Keratinocyte (primary cell): ENCODE results near the gene SH3D21. TPM values are rescaled to one million over a fixed set of nuclear protein-coding genes. Genes with fewer than 3 reads are reported as not detected.

Experiments
- DNase-seq: peaks from one replicate; pipeline ENCODE4 v3.0.0-alpha.2; 2011; ENCODE audit warnings: low read depth, missing footprints, low spot score
- FAIRE-seq: peaks from 2 replicates; lab custom pipeline; 2011; peaks lifted over from hg19 to GRCh38; lab: Jason Lieb, UNC
- H2AFZ ChIP-seq: 2 replicates; pipeline ENCODE4 v1.6.0; 2012; ENCODE audit warnings: low read length, control low read depth, inconsistent platforms; ENCODE audit not compliant: control insufficient read depth
- H3K27ac ChIP-seq: 2 replicates; pipeline ENCODE4 v1.5.1; 2011; ENCODE audit warnings: low read length; ENCODE audit not compliant: control insufficient read depth, insufficient read depth
- H3K27me3 ChIP-seq: 3 replicates; pipeline ENCODE4 v1.6.0; 2011; ENCODE audit warnings: low read length; ENCODE audit not compliant: control insufficient read depth, insufficient read depth; ENCODE audit errors: extremely low read depth
- H3K36me3 ChIP-seq, 2 experiments: 2 replicates in 1 of 2; 3 replicates in 1 of 2; pipeline ENCODE4 v1.5.1; 2011; ENCODE audit warnings: low read length in 2 of 2, mild to moderate bottlenecking in 1 of 2; ENCODE audit not compliant: control insufficient read depth in 2 of 2, insufficient read depth in 2 of 2; ENCODE audit errors: extremely low read depth in 1 of 2
- H3K4me1 ChIP-seq: 3 replicates; pipeline ENCODE4 v1.5.1; 2011; ENCODE audit warnings: low read length; ENCODE audit not compliant: control insufficient read depth, insufficient read depth; ENCODE audit errors: extremely low read depth
- H3K4me2 ChIP-seq: 3 replicates; pipeline ENCODE4 v1.6.0; 2011; ENCODE audit warnings: low read depth, low read length; ENCODE audit not compliant: control insufficient read depth, insufficient read depth; ENCODE audit errors: extremely low read depth
- H3K4me3 ChIP-seq, 3 experiments: fragments of 200-600 bp in 1 of 3; sonication (generic) in 1 of 3; 2 replicates in 2 of 3; 3 replicates in 1 of 3; pipeline ENCODE4 v1.5.1; 2011 to 2016; ENCODE audit warnings: low read length in 3 of 3, mild to moderate bottlenecking in 3 of 3, control low read depth in 2 of 3, inconsistent platforms in 1 of 3, low read depth in 1 of 3, mixed read lengths in 1 of 3, mixed run types in 1 of 3, moderate library complexity in 1 of 3; ENCODE audit not compliant: control insufficient read depth in 2 of 3, insufficient read depth in 2 of 3; ENCODE audit errors: extremely low read depth in 1 of 3
- H3K79me2 ChIP-seq: 2 replicates; pipeline ENCODE4 v1.6.0; 2012; ENCODE audit warnings: low read length; ENCODE audit not compliant: control insufficient read depth, insufficient read depth
- H3K9ac ChIP-seq: 3 replicates; pipeline ENCODE4 v1.6.0; 2011; ENCODE audit warnings: low read length; ENCODE audit not compliant: control insufficient read depth, insufficient read depth; ENCODE audit errors: extremely low read depth
- H3K9me1 ChIP-seq: 3 replicates; pipeline ENCODE4 v1.6.0; 2011; ENCODE audit warnings: low read length; ENCODE audit not compliant: control insufficient read depth, insufficient read depth; ENCODE audit errors: extremely low read depth
- H3K9me3 ChIP-seq: 2 replicates; pipeline ENCODE4 v1.5.1; 2012; ENCODE audit warnings: low read depth, low read length; ENCODE audit not compliant: control insufficient read depth
- H4K20me1 ChIP-seq: 3 replicates; pipeline ENCODE4 v1.6.0; 2011; ENCODE audit warnings: low read length; ENCODE audit not compliant: control insufficient read depth, insufficient read depth; ENCODE audit errors: extremely low read depth
- CTCF ChIP-seq, 3 experiments: IDR thresholded peaks in 1 of 3; conservative IDR thresholded peaks in 1 of 3; optimal IDR thresholded peaks in 1 of 3; 2 replicates in 2 of 3; 3 replicates in 1 of 3; pipeline versions ENCODE3 to v1.5.1; 2011; ENCODE audit warnings: low read length in 3 of 3, mild to moderate bottlenecking in 3 of 3, moderate library complexity in 2 of 3, control low read depth in 1 of 3, inconsistent platforms in 1 of 3; ENCODE audit not compliant: insufficient read depth in 2 of 3; ENCODE audit errors: extremely low read depth in 1 of 3
- EZH2 ChIP-seq: IDR thresholded peaks from one replicate; pipeline ENCODE4 v1.6.1; 2012; ENCODE audit warnings: inconsistent platforms, mild to moderate bottlenecking, low read length, moderate library complexity
- dilution Hi-C: fragments of 300-500 bp; cut with MboI; formaldehyde crosslinking; loops from one replicate; pipeline ENCODE4 v1.7.0; 2020; ENCODE audit warnings: low sequenced_read_pairs; ENCODE audit not compliant: extremely low pct_ligation_motif_present
- polyA plus RNA-seq, 5 experiments: library from polyadenylated mRNA; depleted of rRNA in 3 of 5; stranded (reverse) in 3 of 5; stranded (forward) in 1 of 5; unstranded in 1 of 5; fragments of >200 nt; gene quantifications; 1 replicate in 1 of 5; 2 replicates in 3 of 5; 3 replicates in 1 of 5; pipeline versions ENCODE4 v1.2.1 to v1.2.3, GENCODE V29; 2011 to 2012; ENCODE audit warnings: missing spikeins in 2 of 5, low read depth in 1 of 5, low replicate concordance in 1 of 5

Gene SH3D21
- polyA plus RNA-seq, 1 donor (not counting 4 experiments of a cell fraction or from before 2014, with no cell fraction given): 7.1 TPM

DNA sequence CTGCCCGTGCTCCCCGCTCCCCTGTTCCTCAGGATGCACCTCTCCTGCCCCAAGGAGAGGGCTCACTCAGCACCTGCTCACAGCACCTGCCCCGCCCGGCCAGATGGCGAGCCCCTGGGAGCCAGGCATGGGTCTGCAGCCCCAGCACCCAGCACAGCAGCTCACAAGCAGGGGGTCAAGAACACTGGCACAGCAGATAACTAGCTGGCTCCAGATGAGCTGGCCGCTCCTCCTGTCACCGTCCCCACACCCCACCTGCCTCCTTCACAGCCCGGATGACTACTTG, 38.2 kb downstream of the SH3D21 start:
- Histone ChIP-seq H3K4me3 (no peak overlapping the region), H3K9ac (no peak overlapping the region), H3K27me3 (no peaks in the 10 kb centered on the region), H3K36me3 (peaks cover 37 to 44% of the 10 kb centered on the region in 2 experiments), H3K4me1 (peaks cover 15% of the 10 kb centered on the region), H4K20me1 (no peaks in the 10 kb centered on the region), H3K9me3 (no peaks in the 10 kb centered on the region), H3K79me2 (no peaks in the 10 kb centered on the region), H3K4me2 (no peak overlapping the region), H3K27ac (no peak overlapping the region), H2AFZ (no peak overlapping the region), H3K9me1 (no peaks in the 10 kb centered on the region)
- dilution Hi-C loops: no loop called here
- no peak for DNase-seq
- no peak for FAIRE-seq
- no peak for TF ChIP-seq EZH2

DNA sequence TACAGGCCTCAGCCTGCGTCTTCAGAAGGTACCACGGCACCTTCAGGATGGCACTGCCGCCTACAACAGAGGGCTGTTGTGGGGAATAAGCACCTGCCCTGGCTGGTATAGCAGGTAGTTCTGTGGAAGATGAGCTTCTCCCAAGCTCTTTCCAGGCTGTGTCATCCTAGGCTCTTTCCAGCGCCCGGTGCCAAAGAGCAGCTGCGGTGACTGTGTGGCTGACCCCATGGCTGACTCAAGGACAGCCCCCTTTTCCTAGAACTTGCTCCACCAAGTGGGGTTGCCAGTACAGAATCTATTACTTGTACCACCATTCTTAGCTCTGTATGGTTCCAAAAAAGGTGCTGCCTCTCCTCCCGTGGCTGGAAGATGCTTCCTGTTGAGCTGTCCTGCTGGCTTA, 39.2 kb downstream of the SH3D21 start:
- Histone ChIP-seq H3K27ac (no peak overlapping the region), H4K20me1 (no peaks in the 10 kb centered on the region), H2AFZ (no peak overlapping the region), H3K9me3 (no peaks in the 10 kb centered on the region), H3K9ac (no peak overlapping the region), H3K9me1 (peaks cover 1% of the 10 kb centered on the region), H3K79me2 (no peaks in the 10 kb centered on the region), H3K4me2 (no peak overlapping the region), H3K4me3 (no peak overlapping the region), H3K27me3 (no peaks in the 10 kb centered on the region), H3K36me3 (peaks cover 39% of the 10 kb centered on the region in 2 experiments), H3K4me1 (peaks cover 25% of the 10 kb centered on the region)
- DNase-seq (no peak), FAIRE-seq (no peak)
- TF ChIP-seq CTCF (optimal IDR thresholded peaks at IDR 0.05 in 1 of 3, IDR thresholded peaks at IDR 0.05 in 1 of 3, conservative IDR thresholded peaks at IDR 0.05 in 1 of 3; ENCODE audit: extremely low read depth in 1 of 3, insufficient read depth in 2 of 3, low read length in 3 of 3): no peak
- no peak for TF ChIP-seq EZH2
- dilution Hi-C loops: no loop called here

GRCh38 chr1:36346741-36347370, 40.7 kb downstream of the SH3D21 start:
- TF ChIP-seq CTCF (optimal IDR thresholded peaks at IDR 0.05 in 1 of 3, IDR thresholded peaks at IDR 0.05 in 1 of 3, conservative IDR thresholded peaks at IDR 0.05 in 1 of 3; ENCODE audit: extremely low read depth in 1 of 3, insufficient read depth in 2 of 3, low read length in 3 of 3) (no peak), EZH2 (no peak)
- peaks cover 40% of the 10 kb centered on the region for H3K4me1 ChIP-seq
- no peak overlapping the region for H3K9ac ChIP-seq
- peaks cover 3% of the 10 kb centered on the region for H3K9me1 ChIP-seq
- FAIRE-seq (no peak), DNase-seq (no peak)
- H3K4me3 ChIP-seq: no peak overlapping the region
- H4K20me1 ChIP-seq: no peaks in the 10 kb centered on the region
- no peaks in the 10 kb centered on the region for H3K27me3 ChIP-seq
- H2AFZ ChIP-seq: no peak overlapping the region
- dilution Hi-C loops: no loop called here
- H3K9me3 ChIP-seq: no peaks in the 10 kb centered on the region
- peaks cover 34 to 41% of the 10 kb centered on the region in 2 experiments for H3K36me3 ChIP-seq
- H3K79me2 ChIP-seq: no peaks in the 10 kb centered on the region
- no peak overlapping the region for H3K27ac ChIP-seq
- H3K4me2 ChIP-seq: no peak overlapping the region
